ENCODE measurements around the gene SYNGR1.
A peak's percentile ranks its signal among the peaks of the same experiment; 100 is the strongest.

SYNGR1 gene

GRCh38 chr22:39374191-39374590 lies 24.4 kb downstream of the SYNGR1 start:
- no peak for DNase-seq

DNA sequence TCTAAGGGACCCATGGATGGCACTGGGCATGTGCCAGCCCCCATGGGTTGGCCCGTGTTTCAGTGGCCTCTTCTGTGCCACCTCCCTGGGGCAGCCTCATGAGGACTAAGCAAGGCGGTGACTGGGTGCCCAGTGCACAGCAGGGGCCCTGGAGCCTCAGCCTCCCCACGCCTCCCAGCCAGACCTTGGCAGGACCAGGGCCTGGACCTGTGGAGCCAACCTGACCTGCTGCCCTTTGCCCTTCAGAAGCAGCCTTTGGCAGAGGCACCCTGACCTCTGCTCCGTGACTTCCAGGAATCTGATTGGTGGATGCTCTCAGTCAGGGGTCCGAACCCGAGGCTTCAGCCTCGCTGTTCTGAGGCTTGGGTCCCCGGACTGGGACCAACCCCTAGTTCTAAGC lies 25.0 kb downstream of the SYNGR1 start:
- DNase-seq = no peak

DNA sequence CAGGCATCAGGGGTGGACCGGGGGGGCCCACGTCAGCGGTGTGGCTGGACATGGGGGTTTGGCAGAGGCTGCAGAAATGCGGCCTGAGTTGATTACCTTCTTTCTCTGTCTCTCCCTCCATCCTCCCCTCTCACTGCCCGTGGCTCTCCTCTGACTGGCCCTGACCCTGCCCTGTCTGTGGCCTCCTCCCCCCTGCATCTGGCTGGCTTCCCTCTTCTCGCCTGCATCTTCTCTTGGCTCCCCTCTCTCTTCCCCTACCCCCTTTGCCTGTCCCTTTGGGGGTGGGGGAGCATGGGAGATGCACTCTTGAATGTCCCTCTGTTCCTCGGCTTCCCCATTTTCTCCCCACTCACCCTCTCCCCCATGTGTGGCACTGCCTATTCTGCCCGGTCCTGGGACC lies 25.9 kb downstream of the SYNGR1 start:
- no peak for DNase-seq

- no peak for DNase-seq
Measured at GRCh38 chr22:39379756-39380730, 30.3 kb downstream of the SYNGR1 start.

GRCh38 chr22:39381009-39381755 lies 31.4 kb downstream of the SYNGR1 start:
- no peak for DNase-seq

GRCh38 chr22:39381930-39382329 lies 32.1 kb downstream of the SYNGR1 start:
- no peak for DNase-seq

DNA sequence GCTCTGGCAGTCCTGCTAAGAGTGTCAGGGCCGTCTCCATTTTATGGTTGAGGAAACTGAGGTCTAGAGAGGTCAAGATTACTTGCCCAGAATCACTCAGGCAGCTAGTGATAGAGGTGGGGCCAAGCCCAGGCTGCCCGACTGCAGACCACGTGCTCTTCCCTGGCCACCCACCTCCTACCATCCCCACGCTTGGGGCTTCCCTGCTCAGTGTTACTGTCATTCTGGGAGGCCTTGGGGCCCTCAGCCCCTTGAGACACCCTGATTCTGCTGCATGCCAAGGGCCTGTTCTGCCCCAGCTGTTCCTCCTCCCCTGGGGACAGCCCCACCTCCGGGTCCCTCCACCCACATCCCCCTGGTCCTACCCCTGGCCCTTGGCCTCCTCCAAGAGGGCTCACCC lies 32.6 kb downstream of the SYNGR1 start:
- DNase-seq = no peak

- peak; percentile 17 for DNase-seq
Measured at GRCh38 chr22:39383841-39384625, 34.2 kb downstream of the SYNGR1 start.

GRCh38 chr22:39384750-39385480 lies 35.1 kb downstream of the SYNGR1 start:
- DNase-seq = no peak

DNA sequence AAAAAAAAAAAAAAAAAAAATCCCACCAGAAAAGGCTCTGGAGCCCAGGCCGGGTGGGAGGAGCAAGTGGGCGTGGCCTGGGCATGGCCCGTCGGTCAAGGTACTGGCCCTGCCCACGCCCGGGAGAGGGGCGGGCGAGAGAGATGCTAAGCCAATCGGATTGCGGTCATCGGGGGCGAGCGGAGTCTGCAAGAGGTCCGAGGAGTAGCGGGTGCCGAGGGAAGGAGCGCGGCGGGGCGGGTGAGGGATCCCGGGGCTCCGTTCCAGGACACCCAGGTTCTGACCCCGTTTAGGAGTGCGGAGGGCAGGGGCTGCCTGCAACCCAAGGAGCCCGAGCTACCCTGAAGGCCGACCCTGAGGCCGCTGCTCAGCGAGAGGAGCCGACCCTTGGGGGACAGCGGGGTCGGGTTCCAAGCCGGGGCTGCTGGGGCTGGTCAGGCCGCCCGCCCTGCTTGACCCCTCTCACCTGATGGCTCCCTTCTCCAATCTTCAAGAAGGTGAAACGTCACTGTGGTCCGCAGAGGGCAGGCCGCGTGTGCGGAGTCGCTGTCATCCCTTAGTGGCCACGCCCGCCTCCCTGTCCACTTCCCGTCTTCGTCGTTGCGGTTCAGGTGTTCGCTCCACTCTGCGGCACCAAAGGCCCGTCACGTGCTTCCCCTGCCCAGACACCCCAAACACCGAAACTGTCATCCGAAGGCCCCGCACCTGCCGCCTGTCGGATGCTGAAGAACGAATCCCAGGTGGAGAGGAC lies 38.6 kb downstream of the SYNGR1 start:
- peak; percentile 77 for DNase-seq

DNA sequence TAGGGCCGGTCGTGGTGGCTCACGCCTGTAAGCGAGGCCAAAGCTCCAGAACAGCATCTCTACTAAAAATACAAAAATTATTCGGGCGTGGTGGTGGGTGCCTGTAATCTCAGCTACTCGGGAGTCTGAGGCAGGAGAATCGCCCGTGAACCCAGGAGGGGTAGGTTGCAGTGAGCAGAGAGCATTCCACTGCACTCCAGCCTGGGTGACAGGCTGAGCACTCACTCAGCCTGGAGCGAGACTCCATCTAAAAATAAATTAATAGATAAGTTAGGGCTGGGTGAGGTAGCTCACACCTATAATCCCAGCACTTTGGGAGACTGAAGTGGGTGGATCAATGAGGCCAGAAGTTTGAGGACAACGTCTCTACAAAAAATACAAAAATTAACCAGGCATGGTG lies 39.6 kb downstream of the SYNGR1 start:
- DNase-seq = no peak

DNA sequence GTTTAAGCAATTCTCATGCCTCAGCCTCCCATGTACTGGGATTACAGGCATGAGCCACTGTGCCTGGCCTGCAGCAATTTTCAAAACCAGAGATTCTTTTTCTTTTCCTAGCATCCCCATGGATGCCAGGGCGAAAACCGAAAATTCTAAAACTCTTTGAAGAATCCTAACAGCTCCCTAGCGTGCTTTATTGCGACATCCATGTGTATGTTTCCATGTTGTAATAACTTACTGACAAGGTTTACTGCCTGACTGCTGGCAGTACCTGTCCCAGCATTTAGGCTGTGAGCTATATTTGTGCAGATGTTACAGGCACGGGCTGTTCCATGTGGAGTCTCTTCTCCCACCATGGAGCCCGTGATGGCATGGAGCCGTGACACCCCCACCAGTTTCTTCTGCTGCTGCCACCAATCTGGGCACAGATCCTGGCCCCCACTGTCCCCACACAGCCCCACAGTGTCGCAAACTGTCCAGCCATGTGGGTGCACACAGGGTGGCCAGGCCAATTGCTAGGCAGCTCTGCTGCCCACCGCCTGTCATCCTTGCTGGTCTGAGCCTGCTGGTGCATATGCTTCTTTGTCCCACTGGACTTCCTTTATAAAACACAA lies 42.7 kb downstream of the SYNGR1 start:
- DNase-seq = no peak

DNA sequence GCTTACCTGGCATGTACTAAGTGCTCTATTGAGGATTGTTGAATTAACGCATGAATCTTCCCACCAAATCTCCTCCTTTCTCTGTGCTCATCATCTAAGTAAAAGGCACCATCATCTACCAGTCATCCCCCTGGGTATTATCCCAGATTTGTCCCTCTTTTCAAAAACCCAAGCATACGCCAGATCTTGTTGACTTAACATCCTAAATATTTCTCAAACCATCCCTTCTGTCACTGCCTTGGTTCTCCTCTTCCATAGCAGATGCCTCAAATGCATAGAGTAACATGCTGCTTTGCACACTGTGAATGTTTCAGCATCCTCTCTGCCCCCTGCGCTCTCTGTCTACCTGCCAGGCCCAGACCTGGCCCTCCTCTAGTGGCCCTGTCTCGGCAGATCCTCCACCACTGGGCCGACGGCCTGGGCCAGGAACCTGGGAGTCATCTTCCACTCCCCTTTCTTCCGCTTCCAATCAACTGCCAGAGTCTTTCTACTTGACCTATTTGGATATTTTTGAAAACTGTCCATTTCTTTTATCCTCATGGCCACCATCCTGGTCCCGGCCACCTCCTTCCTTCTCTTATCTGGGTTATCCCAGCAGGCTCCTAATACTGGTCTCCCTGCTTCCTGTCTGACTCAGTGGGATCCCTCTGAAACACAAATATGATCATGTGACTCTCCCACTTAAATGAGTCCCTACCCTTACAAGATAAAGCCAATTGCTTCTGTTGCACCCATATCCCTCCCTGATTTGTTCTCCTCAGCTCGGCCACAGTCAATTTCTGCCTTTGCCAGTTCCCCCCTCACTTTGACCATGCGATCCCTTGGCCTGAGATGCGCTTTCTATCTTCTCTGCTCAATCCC lies 46.4 kb downstream of the SYNGR1 start:
- no peak for DNase-seq

DNA sequence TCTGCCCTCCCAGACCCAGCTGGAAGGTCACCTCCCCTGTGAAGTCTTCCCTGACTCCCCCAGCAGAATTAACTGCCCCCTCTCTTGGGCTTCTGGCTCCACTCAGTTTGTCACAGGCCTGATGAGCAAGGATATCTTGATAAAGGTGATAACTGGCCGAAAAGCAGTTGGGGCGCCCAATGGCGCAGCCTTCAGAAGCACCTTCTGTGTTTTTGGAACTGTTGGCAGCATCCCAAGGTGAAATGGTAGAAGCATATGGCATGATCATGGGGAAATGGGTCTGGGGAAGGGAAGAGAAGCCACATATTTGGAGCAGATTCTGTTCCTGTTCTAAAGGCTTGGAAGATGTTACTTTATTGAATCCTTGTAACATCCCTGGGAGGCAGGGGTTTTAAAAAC lies 47.0 kb downstream of the SYNGR1 start:
- DNase-seq = no peak

DNA sequence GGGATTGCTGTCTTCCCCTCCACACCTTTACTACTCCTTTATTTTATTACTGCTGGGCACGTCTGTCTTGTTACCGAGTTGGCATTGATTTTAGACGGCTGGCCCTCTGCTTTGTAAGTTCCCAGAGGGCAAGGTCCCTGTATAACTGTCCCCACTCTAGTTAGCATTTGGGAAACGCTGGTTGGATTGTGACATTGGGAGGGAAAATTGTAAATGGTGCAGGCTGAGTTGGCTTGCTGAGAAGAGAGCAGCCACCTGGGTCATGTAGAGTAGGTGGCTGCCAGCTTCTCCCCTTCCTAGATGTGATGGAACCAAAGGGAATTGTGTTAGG lies 51.5 kb downstream of the SYNGR1 start:
- no peak for DNase-seq

DNA sequence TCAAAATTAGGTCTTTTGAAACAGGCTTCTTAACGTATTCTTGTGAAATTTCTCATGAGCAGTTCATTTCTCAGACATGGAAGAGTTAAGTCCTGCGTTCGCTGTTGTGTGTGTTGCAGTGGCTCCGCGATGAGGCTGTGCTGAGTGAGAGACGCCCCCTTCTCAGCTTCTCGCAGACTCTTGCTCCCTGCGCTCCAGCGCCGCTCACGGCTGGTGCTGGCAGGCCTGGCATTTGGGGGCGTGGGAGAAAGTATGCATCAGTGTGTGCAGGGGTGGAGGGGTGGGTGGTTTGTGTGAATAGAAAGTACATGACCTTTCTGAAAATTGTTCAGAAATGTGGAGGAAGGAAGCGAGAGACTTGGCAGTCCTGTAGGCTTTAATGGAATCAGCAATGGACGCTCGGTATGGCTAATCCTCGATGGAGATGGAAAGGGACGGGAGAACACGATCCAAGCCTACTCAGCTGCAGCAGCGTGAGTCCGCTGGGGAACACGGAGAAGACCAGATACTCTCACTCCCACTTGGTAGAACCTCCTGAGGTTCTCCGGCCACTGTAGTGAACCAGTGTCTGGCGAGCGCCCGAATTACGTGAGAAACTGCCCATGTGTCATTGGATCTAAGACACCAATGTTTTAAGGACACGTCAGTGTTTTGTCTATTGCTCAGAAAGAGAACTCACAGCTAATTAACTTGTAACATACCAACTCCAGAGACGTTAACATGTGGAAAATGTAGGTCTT lies 55.7 kb downstream of the SYNGR1 start:
- no peak for DNase-seq

- DNase-seq = no peak
Measured at GRCh38 chr22:39408173-39408572, 58.4 kb downstream of the SYNGR1 start.

GRCh38 chr22:39408807-39409206 lies 59.0 kb downstream of the SYNGR1 start:
- no peak for DNase-seq

GRCh38 chr22:39409516-39410029 lies 59.8 kb downstream of the SYNGR1 start:
- no peak for DNase-seq

All from NCI-H226 (cell line).